GM23248 (cell line): Measurements from ENCODE around the gene RTN4R. TPM values are rescaled to one million over a fixed set of nuclear protein-coding genes. Genes with fewer than 3 reads are reported as not detected.
"Not testable (repeated sequence)": the region's sequence is repeated elsewhere in the genome, so short reads cannot be mapped to it uniquely, and the experiment has no call there.

Experiments
- DNase-seq: peaks from one replicate; pipeline ENCODE4 v3.0.0-alpha.2; 2015
- H2AFZ ChIP-seq: fragments of 200-600 bp; sonication (generic); 2 replicates; pipeline ENCODE4 v1.6.1; 2016; ENCODE audit warnings: antibody characterized with exemption
- H3F3A ChIP-seq: fragments of 200-600 bp; sonication (generic); 2 replicates; pipeline ENCODE4 v1.6.1; 2016; ENCODE audit warnings: mild to moderate bottlenecking, antibody characterized with exemption, mixed run types; ENCODE audit not compliant: insufficient read depth
- H3K27ac ChIP-seq: fragments of 200-600 bp; sonication (generic); 2 replicates; pipeline ENCODE4 v1.5.1; 2016; ENCODE audit warnings: mild to moderate bottlenecking
- H3K27me3 ChIP-seq: fragments of 200-600 bp; sonication (generic); replicated peaks from 2 replicates; pipeline ENCODE4 v1.6.1; 2016; ENCODE audit warnings: mild to moderate bottlenecking; ENCODE audit not compliant: insufficient read depth
- H3K36me3 ChIP-seq: fragments of 200-600 bp; sonication (generic); 2 replicates; pipeline ENCODE4 v1.6.1; 2016; ENCODE audit warnings: low read depth, mild to moderate bottlenecking
- H3K4me1 ChIP-seq: fragments of 200-600 bp; sonication (generic); 2 replicates; pipeline ENCODE4 v1.6.1; 2016; ENCODE audit warnings: mild to moderate bottlenecking; ENCODE audit not compliant: insufficient read depth
- H3K4me2 ChIP-seq: fragments of 200-600 bp; sonication (generic); one replicate; pipeline ENCODE4 v1.6.1; 2016; ENCODE audit warnings: mild to moderate bottlenecking; ENCODE audit not compliant: unreplicated experiment
- H3K4me3 ChIP-seq: fragments of 200-600 bp; sonication (generic); 2 replicates; pipeline ENCODE4 v1.5.1; 2016; ENCODE audit warnings: mild to moderate bottlenecking
- H3K79me2 ChIP-seq: fragments of 200-600 bp; sonication (generic); 2 replicates; pipeline ENCODE4 v1.6.1; 2016; ENCODE audit warnings: mild to moderate bottlenecking; ENCODE audit not compliant: insufficient read depth
- H3K9ac ChIP-seq: fragments of 200-600 bp; sonication (generic); 2 replicates; pipeline ENCODE4 v1.6.1; 2016; ENCODE audit warnings: mild to moderate bottlenecking
- H3K9me2 ChIP-seq: fragments of 200-600 bp; sonication (generic); 2 replicates; pipeline ENCODE4 v1.6.1; 2016; ENCODE audit warnings: mixed run types, mild to moderate bottlenecking, moderate library complexity; ENCODE audit not compliant: insufficient read depth
- H3K9me3 ChIP-seq: fragments of 200-600 bp; sonication (generic); one replicate; pipeline ENCODE4 v1.6.1; 2017; ENCODE audit warnings: low read depth
- H4K20me1 ChIP-seq: fragments of 200-600 bp; sonication (generic); 2 replicates; pipeline ENCODE4 v1.6.0; 2016; ENCODE audit not compliant: insufficient read depth
- EZH2 ChIP-seq: fragments of 200-600 bp; sonication (generic); IDR thresholded peaks from 2 replicates; pipeline ENCODE4 v1.6.1; 2018; ENCODE audit warnings: antibody characterized with exemption, mild to moderate bottlenecking; ENCODE audit not compliant: insufficient read depth, poor library complexity, severe bottlenecking
- EZH2phosphoT487 ChIP-seq: fragments of 200-600 bp; sonication (generic); IDR thresholded peaks from 2 replicates; pipeline ENCODE4 v1.6.1; 2018; ENCODE audit warnings: antibody characterized with exemption, moderate library complexity, mild to moderate bottlenecking, low read depth; ENCODE audit not compliant: insufficient read depth
- WGBS, 2 experiments: methylation state at CpG; one replicate each; pipeline ENCODE4 v1.1.6; 2015 to 2017; ENCODE audit warnings: low lambda C conversion rate in 2 of 2, low coverage in 1 of 2; ENCODE audit errors: missing lambda C conversion rate in 2 of 2; 5-methylcytosine and 5-hydroxymethylcytosine counted together
- in situ Hi-C: fragments of 300-500 bp; cut with MboI; formaldehyde crosslinking; loops from 2 replicates; pipeline ENCODE4 v1.15.0; 2020
- polyA plus RNA-seq: library from polyadenylated mRNA; unstranded; fragments of >200 nt; fragmentation: Nextera tagmentation; extraction: Ambion mirVana; gene quantifications from 2 replicates; pipeline ENCODE4 v1.2.1, GENCODE V29; 2016
- total RNA-seq: library from RNA; depleted of rRNA; stranded (reverse); fragments of >200 nt; shearing (Covaris generic); gene quantifications from 2 replicates; pipeline ENCODE4 v1.2.3, GENCODE V29; 2014

RTN4R gene
- total and polyA plus RNA-seq, 2 experiments from 2014 or later = 0.25 TPM; not detected in 1

DNA sequence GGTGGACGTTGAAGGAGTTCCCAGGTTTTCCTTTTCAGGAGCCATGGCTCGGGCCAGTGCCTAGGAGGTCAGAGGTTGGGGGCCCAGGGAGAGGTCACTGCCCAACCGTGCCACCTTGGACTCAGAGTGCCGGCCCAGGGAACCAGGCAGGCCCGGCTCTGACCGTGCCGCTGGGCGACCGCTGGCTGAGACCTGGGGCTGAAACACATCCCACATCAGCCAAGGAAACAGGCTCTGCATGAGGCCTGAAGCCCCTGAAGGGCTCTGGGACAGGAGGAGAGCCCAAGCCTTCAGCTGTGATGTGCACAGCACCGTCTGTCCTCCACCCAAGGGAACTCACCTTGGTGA, 21.9 kb upstream of the RTN4R start:
- H3K9me2 ChIP-seq = no peaks in the 10 kb centered on the region
- no peak overlapping the region for H3K4me3 ChIP-seq
- H3K27ac ChIP-seq = no peak overlapping the region
- H3K4me2 ChIP-seq = no peak overlapping the region
- H3K4me1 ChIP-seq = no peaks in the 10 kb centered on the region
- in situ Hi-C loops = loop anchor here (25.0 kb wide), 1 partner anchor 303 kb away; no protein-coding TSS in a partner anchor
- H3K9me3 ChIP-seq = no peaks in the 10 kb centered on the region
- no peak for DNase-seq
- H4K20me1 ChIP-seq = no peaks in the 10 kb centered on the region
- TF ChIP-seq EZH2 = no peak
- TF ChIP-seq EZH2phosphoT487 = no peak
- peaks cover 6% of the 10 kb centered on the region for H3K27me3 ChIP-seq
- H3F3A ChIP-seq = no peaks in the 10 kb centered on the region
- H3K36me3 ChIP-seq = no peaks in the 10 kb centered on the region
- no peak overlapping the region for H2AFZ ChIP-seq
- no peak overlapping the region for H3K9ac ChIP-seq
- 36 to 70% methylated on average over 3 to 10 of the region's 10 CpGs for WGBS, 2 experiments
- no peaks in the 10 kb centered on the region for H3K79me2 ChIP-seq

DNA sequence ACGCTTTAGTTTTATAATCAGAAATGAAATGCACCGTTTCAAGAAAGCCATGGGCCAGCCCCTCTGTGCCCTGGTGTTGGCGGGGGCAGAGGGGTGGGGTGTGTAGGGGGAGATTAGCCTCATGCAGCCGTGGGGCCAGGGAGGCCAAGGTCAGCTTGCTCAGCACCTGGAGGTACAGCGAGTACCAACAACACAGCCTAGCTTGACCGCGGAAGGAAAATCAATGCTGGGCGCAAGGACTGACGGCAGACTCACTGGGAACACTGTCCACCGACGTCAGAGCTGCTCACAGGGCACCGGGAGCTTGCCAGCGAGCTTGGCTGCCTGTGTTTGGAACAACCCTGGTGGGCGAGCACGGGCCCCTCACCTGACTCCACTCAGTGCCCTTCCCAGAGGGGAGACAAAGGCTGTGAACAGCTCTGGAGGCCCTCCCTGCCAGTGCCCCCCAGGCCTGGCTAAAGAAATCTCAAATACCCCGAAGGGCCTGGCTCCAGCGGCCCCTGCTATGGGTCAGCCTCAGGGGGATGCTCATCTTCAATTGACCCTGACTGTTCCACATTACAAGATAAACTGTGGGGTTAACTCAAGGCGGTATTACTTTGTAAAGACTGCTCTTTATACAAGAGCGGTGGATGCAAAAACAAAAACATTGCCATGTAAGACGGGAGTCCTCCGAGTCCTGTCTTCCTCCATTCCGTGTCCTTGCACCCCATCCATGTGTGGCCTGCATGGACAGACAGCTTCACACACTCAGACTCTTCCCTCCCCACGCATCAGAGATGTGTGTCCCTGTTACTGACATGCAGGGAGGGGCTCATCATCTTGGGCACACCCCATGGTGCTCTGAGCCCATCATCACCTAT, 21.3 kb upstream of the RTN4R start:
- not testable (repeated sequence) for H3K27me3 ChIP-seq, H3F3A ChIP-seq, H3K4me2 ChIP-seq, H3K4me3 ChIP-seq, H2AFZ ChIP-seq, DNase-seq, H4K20me1 ChIP-seq, H3K27ac ChIP-seq, H3K9ac ChIP-seq, H3K9me3 ChIP-seq, H3K36me3 ChIP-seq, H3K79me2 ChIP-seq, H3K4me1 ChIP-seq, H3K9me2 ChIP-seq
- in situ Hi-C loops = loop anchor here (25.0 kb wide), 1 partner anchor 302 kb away; no protein-coding TSS in a partner anchor
- WGBS, 2 experiments = 65% methylated on average over 19 to 23 of the region's 23 CpGs

DNA sequence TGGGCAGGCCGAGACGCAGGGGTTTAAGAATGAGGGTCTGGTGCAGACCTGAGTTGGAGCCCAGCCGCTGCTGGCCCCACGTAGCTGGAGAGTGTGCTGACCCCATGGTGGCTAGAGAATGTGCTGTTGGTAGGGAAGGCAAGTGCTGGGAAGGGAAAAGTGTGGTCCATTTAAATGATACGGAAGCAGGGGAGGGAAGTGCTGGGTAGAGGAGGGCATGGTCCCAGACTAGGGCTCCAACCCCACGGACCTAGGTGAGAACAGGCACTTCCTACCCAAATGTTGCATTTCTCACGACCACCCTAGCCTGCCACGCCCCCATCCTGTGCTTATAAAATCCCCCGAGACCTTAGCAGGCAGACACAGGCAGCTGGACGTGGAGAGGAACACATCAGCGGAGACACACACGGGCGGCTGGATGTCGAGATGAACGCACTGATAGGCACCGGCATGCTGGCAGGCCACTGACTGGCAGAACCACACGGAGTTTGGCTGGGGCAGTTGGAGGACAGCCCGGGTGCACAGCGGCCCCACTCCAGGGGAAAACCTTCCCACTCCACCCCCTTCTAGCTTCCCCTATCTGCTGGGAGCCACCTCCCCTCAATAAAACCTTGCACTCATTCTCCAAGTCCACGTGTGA, 18.8 kb upstream of the RTN4R start:
- not testable (repeated sequence) for H3K9me2 ChIP-seq, DNase-seq, H3K27me3 ChIP-seq, H4K20me1 ChIP-seq, H3K9me3 ChIP-seq, H3K4me2 ChIP-seq, H3K27ac ChIP-seq, H3K9ac ChIP-seq, H3F3A ChIP-seq, H3K79me2 ChIP-seq, H2AFZ ChIP-seq, H3K36me3 ChIP-seq, H3K4me3 ChIP-seq, H3K4me1 ChIP-seq
- WGBS, 2 experiments = 46 to 49% methylated on average over 15 to 17 of the region's 20 CpGs
- in situ Hi-C loops = loop anchor here (25.0 kb wide), 1 partner anchor 300 kb away; no protein-coding TSS in a partner anchor

DNA sequence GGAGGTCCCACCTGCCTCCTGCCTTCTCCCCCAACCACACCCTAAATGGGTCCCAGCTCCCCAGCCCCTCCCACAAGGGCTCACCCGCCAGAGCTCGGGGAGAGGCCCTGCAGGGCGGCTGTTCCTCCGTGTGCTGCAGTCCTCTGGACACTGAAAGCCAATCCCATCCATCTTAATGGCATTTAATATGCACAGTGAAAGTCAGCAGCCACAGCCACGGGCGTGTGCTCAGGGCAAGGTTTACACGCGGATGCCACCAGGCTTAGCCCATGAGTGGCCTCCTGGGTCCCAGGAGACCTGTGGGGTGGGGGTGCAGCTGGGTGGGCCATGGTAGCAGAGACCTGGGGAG, 18.2 kb upstream of the RTN4R start:
- WGBS, 2 experiments = 1 to 3% methylated on average over 8 of the region's 8 CpGs
- DNase-seq, H3F3A ChIP-seq, H3K9me3 ChIP-seq, H3K4me2 ChIP-seq, H3K79me2 ChIP-seq, H4K20me1 ChIP-seq, H2AFZ ChIP-seq, H3K4me3 ChIP-seq, H3K27ac ChIP-seq, H3K9ac ChIP-seq, H3K27me3 ChIP-seq, H3K36me3 ChIP-seq, H3K9me2 ChIP-seq, H3K4me1 ChIP-seq: not testable (repeated sequence)
- in situ Hi-C loops = loop anchor here (25.0 kb wide), 1 partner anchor 299 kb away; no protein-coding TSS in a partner anchor

DNA sequence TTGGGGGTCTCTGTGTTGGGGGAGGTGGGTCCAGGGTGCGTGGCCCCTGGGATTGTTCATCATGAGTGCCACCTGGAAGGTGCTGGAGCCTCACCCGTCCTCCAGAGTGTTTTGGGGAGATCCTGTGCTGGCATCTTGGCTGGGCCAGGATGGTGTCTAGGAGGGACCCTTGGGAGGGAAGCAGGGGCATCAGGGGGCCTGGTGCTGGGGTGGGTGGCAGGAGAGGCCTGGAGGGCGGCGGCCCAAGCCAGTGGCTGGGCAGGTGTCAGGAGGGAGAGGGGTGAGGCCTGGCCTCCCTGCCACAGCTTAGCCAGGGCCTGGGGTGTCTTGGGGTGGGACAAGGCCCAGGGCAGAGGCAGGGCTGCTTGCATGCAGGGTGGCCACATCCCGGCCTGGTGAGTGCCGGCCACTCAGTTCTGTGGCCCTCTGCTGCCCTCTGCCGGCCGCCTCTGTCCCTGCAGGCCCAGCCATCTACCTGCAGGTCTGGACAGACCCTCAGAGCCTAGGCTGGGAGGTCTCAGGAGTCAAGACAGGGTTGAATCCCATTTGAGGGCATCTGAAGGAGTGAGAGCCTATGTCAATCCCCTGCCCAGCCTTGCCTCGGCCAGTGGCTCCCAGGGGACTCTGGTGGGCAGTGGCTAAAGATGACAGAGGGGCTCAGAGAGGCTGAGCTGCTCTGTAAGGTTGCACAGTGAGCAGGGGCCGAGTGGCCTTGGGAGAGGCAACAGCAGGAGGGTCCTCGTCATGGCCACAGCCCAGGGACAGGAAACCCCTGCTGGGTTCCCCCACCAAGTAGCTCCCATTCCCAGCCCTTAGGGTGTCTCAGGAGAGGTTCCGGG, 17.6 kb upstream of the RTN4R start:
- not testable (repeated sequence) for H4K20me1 ChIP-seq, H3K4me2 ChIP-seq, H2AFZ ChIP-seq, H3F3A ChIP-seq, H3K36me3 ChIP-seq, H3K4me3 ChIP-seq, H3K27me3 ChIP-seq, H3K27ac ChIP-seq, H3K9ac ChIP-seq, H3K9me3 ChIP-seq, H3K79me2 ChIP-seq, H3K4me1 ChIP-seq, H3K9me2 ChIP-seq
- in situ Hi-C loops = loop anchor here (25.0 kb wide), 1 partner anchor 298 kb away; no protein-coding TSS in a partner anchor
- WGBS, 2 experiments = 21 to 25% methylated on average over 10 to 12 of the region's 12 CpGs
- peak; percentile 49 for DNase-seq
